ENCODE measurements around the gene CBFB. TPM values are rescaled to one million over a fixed set of nuclear protein-coding genes. Genes with fewer than 3 reads are reported as not detected.
A peak's percentile ranks its signal among the peaks of the same experiment; 100 is the strongest.

Gene CBFB
- total RNA-seq, 3 donors from 2014 or later (not counting 1 experiment from before 2014, with no cell fraction given) = 96.1 to 102 (median 97.2) TPM

DNA sequence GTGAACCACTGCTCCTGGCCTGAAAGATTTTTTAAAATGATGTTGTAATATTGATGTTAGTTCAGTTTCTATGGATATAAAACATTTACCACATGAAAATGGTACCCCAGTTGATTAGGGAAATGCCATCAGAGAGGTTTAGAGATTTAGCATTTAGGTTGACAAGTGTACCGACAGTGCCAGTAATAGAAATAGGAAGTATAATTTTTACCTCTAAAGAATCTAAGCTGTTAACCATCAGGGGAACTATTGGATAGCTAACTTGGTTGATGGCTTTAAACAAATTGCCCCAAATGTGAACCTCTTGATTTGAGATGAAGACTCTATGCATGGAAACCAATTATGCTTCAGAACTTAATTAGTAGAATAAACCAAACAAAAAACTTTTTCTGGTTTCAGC, 6.4 kb downstream of the CBFB start:
- Histone ChIP-seq H3K4me1 (ENCODE audit: control insufficient read depth, insufficient read depth, low read length) (peaks cover 12% of the 10 kb centered on the region), H3K36me3 (ENCODE audit: control insufficient read depth, insufficient read depth, low read length) (peaks cover 20% of the 10 kb centered on the region), H3K27me3 (ENCODE audit: control insufficient read depth, insufficient read depth, low read length) (no peaks in the 10 kb centered on the region), H3K27ac (ENCODE audit: low read length) (no peak overlapping the region), H3K4me3 (ENCODE audit: low read length) (no peak overlapping the region), H3K9me3 (ENCODE audit: control insufficient read depth, insufficient read depth, low read length) (no peaks in the 10 kb centered on the region)
- DNase-seq (no peak), ATAC-seq (no peak)
- no peaks in the 10 kb centered on the region for H3K36me3 Mint-ChIP-seq
- no CpG with 5 or more reads among the region's 1 CpG for WGBS (ENCODE audit: insufficient coverage)
- TF ChIP-seq, protein P1, sequence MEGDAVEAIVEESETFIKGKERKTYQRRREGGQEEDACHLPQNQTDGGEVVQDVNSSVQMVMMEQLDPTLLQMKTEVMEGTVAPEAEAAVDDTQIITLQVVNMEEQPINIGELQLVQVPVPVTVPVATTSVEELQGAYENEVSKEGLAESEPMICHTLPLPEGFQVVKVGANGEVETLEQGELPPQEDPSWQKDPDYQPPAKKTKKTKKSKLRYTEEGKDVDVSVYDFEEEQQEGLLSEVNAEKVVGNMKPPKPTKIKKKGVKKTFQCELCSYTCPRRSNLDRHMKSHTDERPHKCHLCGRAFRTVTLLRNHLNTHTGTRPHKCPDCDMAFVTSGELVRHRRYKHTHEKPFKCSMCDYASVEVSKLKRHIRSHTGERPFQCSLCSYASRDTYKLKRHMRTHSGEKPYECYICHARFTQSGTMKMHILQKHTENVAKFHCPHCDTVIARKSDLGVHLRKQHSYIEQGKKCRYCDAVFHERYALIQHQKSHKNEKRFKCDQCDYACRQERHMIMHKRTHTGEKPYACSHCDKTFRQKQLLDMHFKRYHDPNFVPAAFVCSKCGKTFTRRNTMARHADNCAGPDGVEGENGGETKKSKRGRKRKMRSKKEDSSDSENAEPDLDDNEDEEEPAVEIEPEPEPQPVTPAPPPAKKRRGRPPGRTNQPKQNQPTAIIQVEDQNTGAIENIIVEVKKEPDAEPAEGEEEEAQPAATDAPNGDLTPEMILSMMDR (IDR thresholded peaks at IDR 0.05) = no peak
- H3K9me3 Mint-ChIP-seq = no peaks in the 10 kb centered on the region
- H3K4me1 Mint-ChIP-seq = peaks cover 33 to 49% of the 10 kb centered on the region in 2 donors
- H3K27ac Mint-ChIP-seq = peak overlapping the region; percentile 23 to 76
- intact Hi-C loops (cut with micrococcal nuclease) = no loop called here
- H3K4me3 Mint-ChIP-seq = no peak overlapping the region
- no peaks in the 10 kb centered on the region for H3K27me3 Mint-ChIP-seq (ENCODE audit: low read depth in 2 of 2)

DNA sequence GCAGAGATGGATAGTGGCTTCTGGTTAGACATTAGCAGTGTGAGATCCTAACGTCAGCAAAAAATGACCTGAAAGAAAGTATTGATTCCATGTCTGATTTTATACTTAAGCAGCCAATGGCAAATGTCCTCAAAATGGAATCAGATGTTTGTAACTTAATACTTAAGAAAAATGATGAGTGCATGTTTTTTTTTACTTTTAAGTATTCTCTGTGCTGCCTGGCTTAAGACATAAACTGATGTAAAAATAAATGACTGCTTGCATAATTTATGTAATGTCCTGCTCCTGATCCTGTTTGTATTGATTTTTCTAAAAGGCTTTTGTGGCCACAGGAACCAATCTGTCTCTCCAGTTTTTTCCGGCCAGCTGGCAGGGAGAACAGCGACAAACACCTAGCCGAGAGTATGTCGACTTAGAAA, 7.4 kb downstream of the CBFB start:
- H3K27me3 Mint-ChIP-seq (ENCODE audit: low read depth in 2 of 2) = no peaks in the 10 kb centered on the region
- Histone ChIP-seq H3K27me3 (ENCODE audit: control insufficient read depth, insufficient read depth, low read length) (no peaks in the 10 kb centered on the region), H3K9me3 (ENCODE audit: control insufficient read depth, insufficient read depth, low read length) (no peaks in the 10 kb centered on the region), H3K36me3 (ENCODE audit: control insufficient read depth, insufficient read depth, low read length) (peaks cover 19% of the 10 kb centered on the region), H3K4me1 (ENCODE audit: control insufficient read depth, insufficient read depth, low read length) (peaks cover 7% of the 10 kb centered on the region), H3K27ac (ENCODE audit: low read length) (no peak overlapping the region), H3K4me3 (ENCODE audit: low read length) (no peak overlapping the region)
- no peaks in the 10 kb centered on the region for H3K36me3 Mint-ChIP-seq
- no peaks in the 10 kb centered on the region for H3K9me3 Mint-ChIP-seq
- H3K4me3 Mint-ChIP-seq = no peak overlapping the region
- intact Hi-C loops (cut with micrococcal nuclease) = no loop called here
- no peak overlapping the region for H3K27ac Mint-ChIP-seq
- no peak for DNase-seq
- 96% methylated on average over 5 of the region's 5 CpGs for WGBS (ENCODE audit: insufficient coverage)
- H3K4me1 Mint-ChIP-seq = peaks cover 38 to 56% of the 10 kb centered on the region in 2 donors
- no peak for ATAC-seq
- TF ChIP-seq, protein P1 (IDR thresholded peaks at IDR 0.05) = no peak

DNA sequence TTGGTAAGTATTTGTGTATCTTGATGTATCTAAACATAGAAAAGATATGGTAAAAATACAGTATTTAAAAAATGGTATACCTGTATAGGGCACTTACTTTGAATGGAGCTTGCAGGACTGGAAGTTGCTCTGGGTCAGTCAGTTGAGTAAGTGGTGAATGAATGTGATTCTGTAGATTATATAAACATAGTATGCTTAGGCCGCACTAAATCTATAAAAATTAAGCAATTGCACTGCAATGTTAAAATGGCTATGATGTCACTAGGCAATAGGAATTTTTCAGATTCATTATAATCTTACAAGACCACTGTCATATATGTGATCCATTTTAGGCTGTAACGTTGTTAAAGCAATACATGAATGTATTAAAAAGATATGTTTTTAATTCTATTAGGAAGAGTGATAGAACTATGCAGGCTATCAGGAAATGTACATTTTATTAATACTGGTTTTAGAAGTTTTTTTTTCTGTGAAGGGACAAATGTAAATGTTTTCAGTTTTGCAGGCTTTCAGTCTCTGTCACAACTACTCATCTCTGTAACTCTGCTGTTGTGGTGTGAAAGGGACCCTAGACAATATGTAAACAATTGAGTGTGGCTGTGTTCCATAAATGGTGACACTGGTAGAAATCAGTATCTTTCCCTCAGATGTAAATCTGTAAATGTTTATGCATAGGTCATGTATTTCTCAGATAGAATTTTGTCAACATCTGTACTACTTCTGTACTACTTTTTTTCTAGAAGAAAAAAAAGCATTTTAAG, 10.5 kb downstream of the CBFB start:
- H3K4me3 Mint-ChIP-seq = no peak overlapping the region
- peaks cover 35 to 39% of the 10 kb centered on the region in 2 donors for H3K4me1 Mint-ChIP-seq
- no peak overlapping the region for H3K27ac ChIP-seq (ENCODE audit: low read length)
- no peaks in the 10 kb centered on the region for H3K9me3 Mint-ChIP-seq
- ATAC-seq (no peak), DNase-seq (no peak)
- no peaks in the 10 kb centered on the region for H3K9me3 ChIP-seq (ENCODE audit: control insufficient read depth, insufficient read depth, low read length)
- H3K36me3 ChIP-seq (ENCODE audit: control insufficient read depth, insufficient read depth, low read length) = peaks cover 17% of the 10 kb centered on the region
- WGBS (ENCODE audit: insufficient coverage) = no CpG with 5 or more reads among the region's 2 CpGs
- no peaks in the 10 kb centered on the region for H3K36me3 Mint-ChIP-seq
- no peaks in the 10 kb centered on the region for H3K27me3 ChIP-seq (ENCODE audit: control insufficient read depth, insufficient read depth, low read length)
- H3K27ac Mint-ChIP-seq = peak overlapping the region in 1 of 2 donors; percentile 58
- no peak overlapping the region for H3K4me3 ChIP-seq (ENCODE audit: low read length)
- H3K27me3 Mint-ChIP-seq (ENCODE audit: low read depth in 2 of 2) = no peaks in the 10 kb centered on the region
- intact Hi-C loops (cut with micrococcal nuclease) = no loop called here
- TF ChIP-seq, protein P1 (IDR thresholded peaks at IDR 0.05) = no peak
- H3K4me1 ChIP-seq (ENCODE audit: control insufficient read depth, insufficient read depth, low read length) = peaks cover 7% of the 10 kb centered on the region
